Adipocyte (in vitro differentiated cells): ENCODE data around the gene POLN.
"Not testable (repeated sequence)": the region's sequence is repeated elsewhere in the genome, so short reads cannot be mapped to it uniquely, and the experiment has no call there.

Experiments
- DNase-seq: peaks from one replicate; pipeline ENCODE4 v3.0.0-alpha.2; 2015; ENCODE audit warnings: low read depth
- H3K27me3 ChIP-seq: replicated peaks from 2 replicates; pipeline ENCODE4 v1.7.0; 2013; ENCODE audit warnings: mild to moderate bottlenecking, low read length, moderate library complexity; ENCODE audit not compliant: control insufficient read depth, insufficient read depth
- H3K36me3 ChIP-seq: 2 replicates; pipeline ENCODE4 v1.7.0; 2013; ENCODE audit warnings: low read length, mild to moderate bottlenecking, moderate library complexity; ENCODE audit not compliant: control insufficient read depth, insufficient read depth, severe bottlenecking
- H3K4me1 ChIP-seq: 2 replicates; pipeline ENCODE4 v1.7.0; 2013; ENCODE audit warnings: mild to moderate bottlenecking, low read length, moderate library complexity; ENCODE audit not compliant: control insufficient read depth, insufficient read depth
- H3K4me3 ChIP-seq: 2 replicates; pipeline ENCODE4 v1.7.0; 2013; ENCODE audit warnings: mild to moderate bottlenecking, low read length, moderate library complexity
- H3K9ac ChIP-seq: 2 replicates; pipeline ENCODE4 v1.7.0; 2013; ENCODE audit warnings: mild to moderate bottlenecking, low read length, moderate library complexity
- H3K9me3 ChIP-seq: 2 replicates; pipeline ENCODE4 v1.7.0; 2013; ENCODE audit warnings: mild to moderate bottlenecking, low read length, moderate library complexity; ENCODE audit not compliant: control insufficient read depth

The POLN gene

GRCh38 chr4:2163311-2163821, 78.6 kb downstream of the POLN start:
- Histone ChIP-seq H3K27me3 (no peaks in the 10 kb centered on the region), H3K4me1 (peaks cover 9% of the 10 kb centered on the region), H3K4me3 (no peak overlapping the region), H3K9me3 (no peaks in the 10 kb centered on the region), H3K36me3 (peaks cover 16% of the 10 kb centered on the region), H3K9ac (no peak overlapping the region)
- DNase-seq: no peak

DNA sequence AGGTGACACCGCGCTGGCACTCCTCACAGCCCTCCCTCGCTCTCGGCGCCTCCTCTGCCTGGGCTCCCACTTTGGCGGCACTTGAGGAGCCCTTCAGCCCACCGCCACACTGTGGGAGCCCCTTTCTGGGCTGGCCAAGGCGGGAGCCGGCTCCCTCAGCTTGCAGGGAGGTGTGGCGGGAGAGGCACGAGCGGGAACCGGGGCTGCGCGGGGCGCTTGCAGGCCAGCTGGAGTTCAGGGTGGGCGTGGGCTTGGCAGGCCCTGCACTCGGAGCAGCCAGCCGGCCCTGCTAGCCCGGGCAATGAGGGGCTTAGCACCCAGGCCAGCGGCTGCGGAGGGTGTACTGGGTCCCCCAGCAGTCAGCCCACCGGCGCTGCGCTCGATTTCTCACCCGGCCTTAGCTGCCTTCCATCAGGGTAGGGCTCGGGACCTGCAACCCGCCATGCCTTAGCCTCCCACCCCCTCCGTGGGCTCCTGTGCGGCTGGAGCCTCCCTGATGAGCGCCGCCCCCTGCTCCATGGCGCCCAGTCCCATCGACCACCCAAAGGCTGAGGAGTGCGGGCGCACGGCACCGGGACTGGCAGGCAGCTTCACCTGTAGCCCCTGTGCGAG, 80.7 kb downstream of the POLN start:
- not testable (repeated sequence) for DNase-seq, H3K9me3 ChIP-seq, H3K27me3 ChIP-seq, H3K4me3 ChIP-seq, H3K36me3 ChIP-seq, H3K4me1 ChIP-seq, H3K9ac ChIP-seq

GRCh38 chr4:2159931-2160330, 82.0 kb downstream of the POLN start:
- Histone ChIP-seq H3K36me3 (peaks cover 6% of the 10 kb centered on the region), H3K4me3 (no peak overlapping the region), H3K9ac (no peak overlapping the region), H3K4me1 (peaks cover 9% of the 10 kb centered on the region), H3K9me3 (peaks cover 4% of the 10 kb centered on the region), H3K27me3 (no peaks in the 10 kb centered on the region)
- no peak for DNase-seq

GRCh38 chr4:2155246-2155645, 86.7 kb downstream of the POLN start:
- peaks cover 3% of the 10 kb centered on the region for H3K36me3 ChIP-seq
- DNase-seq: no peak
- no peaks in the 10 kb centered on the region for H3K27me3 ChIP-seq
- no peaks in the 10 kb centered on the region for H3K4me1 ChIP-seq
- H3K4me3 ChIP-seq: no peak overlapping the region
- peaks cover 13% of the 10 kb centered on the region for H3K9me3 ChIP-seq
- no peak overlapping the region for H3K9ac ChIP-seq

DNA sequence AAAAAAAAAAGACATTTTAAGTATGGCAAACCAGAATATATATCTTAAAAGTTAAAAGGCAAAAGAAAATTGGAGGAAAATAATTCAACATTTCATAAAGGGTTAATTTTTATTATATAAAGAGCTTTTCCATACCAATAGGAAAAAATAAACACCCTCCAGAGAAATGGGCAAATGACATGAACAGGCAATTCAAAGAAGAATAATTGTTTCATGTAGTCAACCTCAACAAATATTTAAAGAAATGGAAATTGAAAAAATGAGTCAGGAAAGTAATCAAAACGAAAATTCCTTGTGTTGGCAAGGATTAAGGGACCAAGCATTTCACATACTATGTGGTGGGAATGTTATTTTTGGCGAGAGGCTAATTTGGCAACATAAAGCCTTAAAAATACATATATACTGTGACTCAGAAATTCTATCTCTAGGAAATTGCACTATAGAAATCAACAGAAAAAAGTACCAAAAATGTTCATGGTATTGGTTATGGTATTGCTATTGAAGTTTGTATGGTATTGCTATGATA, 87.6 kb downstream of the POLN start:
- peaks cover 13% of the 10 kb centered on the region for H3K9me3 ChIP-seq
- no peak for DNase-seq
- no peak overlapping the region for H3K9ac ChIP-seq
- H3K36me3 ChIP-seq: no peaks in the 10 kb centered on the region
- H3K4me1 ChIP-seq: no peaks in the 10 kb centered on the region
- H3K4me3 ChIP-seq: no peak overlapping the region
- no peaks in the 10 kb centered on the region for H3K27me3 ChIP-seq

DNA sequence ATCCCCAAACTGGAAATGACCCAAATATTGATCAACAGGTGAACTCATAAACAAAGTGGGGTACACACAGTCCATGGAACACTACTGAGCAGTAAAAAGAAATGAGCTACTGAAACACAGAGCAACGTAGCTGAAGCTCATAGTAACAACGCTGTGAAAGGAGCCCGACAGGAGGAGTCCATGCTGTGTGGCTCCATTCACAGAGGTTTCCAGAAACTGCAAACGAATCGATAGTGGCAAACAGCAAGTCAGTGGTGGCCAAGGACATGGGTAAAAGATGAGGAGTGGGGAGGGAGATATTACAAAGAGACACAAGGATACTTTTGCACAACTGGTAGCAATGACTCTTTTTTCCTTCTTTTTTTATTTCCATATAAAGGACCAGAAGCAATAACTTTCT, 90.4 kb downstream of the POLN start:
- no peaks in the 10 kb centered on the region for H3K36me3 ChIP-seq
- no peak overlapping the region for H3K4me3 ChIP-seq
- H3K27me3 ChIP-seq: no peaks in the 10 kb centered on the region
- no peak overlapping the region for H3K9ac ChIP-seq
- DNase-seq: no peak
- H3K9me3 ChIP-seq: peaks cover 13% of the 10 kb centered on the region
- no peaks in the 10 kb centered on the region for H3K4me1 ChIP-seq

GRCh38 chr4:2150076-2150475, 91.8 kb downstream of the POLN start:
- H3K4me1 ChIP-seq: no peaks in the 10 kb centered on the region
- H3K9ac ChIP-seq: no peak overlapping the region
- no peaks in the 10 kb centered on the region for H3K36me3 ChIP-seq
- no peak overlapping the region for H3K4me3 ChIP-seq
- peaks cover 10% of the 10 kb centered on the region for H3K9me3 ChIP-seq
- no peaks in the 10 kb centered on the region for H3K27me3 ChIP-seq
- DNase-seq: no peak

- H3K36me3 ChIP-seq: no peaks in the 10 kb centered on the region
- no peaks in the 10 kb centered on the region for H3K9me3 ChIP-seq
- no peaks in the 10 kb centered on the region for H3K27me3 ChIP-seq
- peak overlapping the region; percentile 84 for H3K9ac ChIP-seq
- peak overlapping the region; percentile 57 for H3K4me3 ChIP-seq
- DNase-seq: no peak
- H3K4me1 ChIP-seq: peaks cover 41% of the 10 kb centered on the region
Measured at GRCh38 chr4:2142630-2143427, 99.1 kb downstream of the POLN start.

DNA sequence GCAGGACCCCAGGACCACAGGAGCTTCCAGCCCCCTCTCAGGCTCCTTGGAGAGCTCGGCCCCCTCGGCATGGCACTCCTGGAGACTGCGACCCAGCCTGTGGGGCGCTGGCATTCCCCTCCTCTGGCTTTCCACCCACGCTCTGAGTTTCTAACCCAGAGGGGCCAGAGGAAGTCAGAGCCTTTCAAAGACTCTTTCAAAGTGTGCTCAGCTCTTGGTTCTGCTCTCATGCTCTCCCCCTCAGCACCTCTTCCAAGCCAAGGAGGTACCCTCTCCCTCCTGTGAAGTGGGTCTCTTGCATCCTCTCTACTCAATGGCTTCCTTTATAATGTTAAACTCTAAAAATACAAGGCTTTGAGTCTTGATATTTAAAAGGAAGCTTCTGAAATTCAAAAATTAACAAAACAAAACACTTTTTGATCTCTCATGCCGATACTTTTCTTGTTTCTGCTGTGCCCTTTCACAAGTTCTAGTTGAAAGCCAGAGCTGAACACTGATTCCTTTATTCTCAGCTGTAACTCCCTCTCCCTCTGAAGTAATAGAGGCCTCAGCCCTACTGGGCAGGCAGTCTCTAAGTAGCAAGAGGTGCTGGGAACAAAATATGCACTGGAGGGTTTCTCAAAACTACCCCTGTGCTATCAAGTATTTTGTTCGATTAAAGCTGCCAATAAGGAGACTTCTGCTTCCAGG, 100.0 kb downstream of the POLN start:
- DNase-seq: no peak

GRCh38 chr4:2141022-2141761, 100.7 kb downstream of the POLN start:
- Histone ChIP-seq H3K27me3 (no peaks in the 10 kb centered on the region), H3K9ac (peak overlapping the region; percentile 88), H3K9me3 (no peaks in the 10 kb centered on the region), H3K4me3 (no peak overlapping the region), H3K36me3 (no peaks in the 10 kb centered on the region), H3K4me1 (peaks cover 41% of the 10 kb centered on the region)
- no peak for DNase-seq

More for the DNA sequence above, 100.0 kb downstream of the POLN start:
- Histone ChIP-seq H3K27me3 (no peaks in the 10 kb centered on the region), H3K36me3 (no peaks in the 10 kb centered on the region), H3K4me3 (peak overlapping the region; percentile 57), H3K4me1 (peaks cover 41% of the 10 kb centered on the region), H3K9ac (peak overlapping the region; percentile 88), H3K9me3 (no peaks in the 10 kb centered on the region)
